GM23338 (cell line): ENCODE results near the gene IL17A. TPM values are rescaled to one million over a fixed set of nuclear protein-coding genes. Genes with fewer than 3 reads are reported as not detected.

Experiments used
- ATAC-seq: fragments of 200-7000 bp; cut with Tn5 transposase; 3 replicates; pipeline ENCODE4 v1.9.1; 2020
- DNase-seq: peaks from one replicate; pipeline ENCODE4 v3.0.0-alpha.2; 2015; ENCODE audit warnings: low spot score
- H2AFZ ChIP-seq: fragments of 200-600 bp; sonication (generic); 2 replicates; pipeline ENCODE4 v1.8.0; 2016; ENCODE audit warnings: antibody characterized with exemption, mild to moderate bottlenecking, moderate library complexity
- H3F3A ChIP-seq: fragments of 200-600 bp; sonication (generic); replicated peaks from 2 replicates; pipeline ENCODE4 v1.8.0; 2017; ENCODE audit warnings: antibody characterized with exemption, mixed run types, low read depth
- H3K27ac ChIP-seq: fragments of 200-600 bp; sonication (generic); 2 replicates; pipeline ENCODE4 v1.6.1; 2016; ENCODE audit warnings: low read depth
- H3K27me3 ChIP-seq: fragments of 200-600 bp; sonication (generic); 2 replicates; pipeline ENCODE4 v1.8.0; 2016; ENCODE audit warnings: mild to moderate bottlenecking, mixed run types, moderate library complexity; ENCODE audit not compliant: insufficient read depth
- H3K36me3 ChIP-seq: fragments of 200-600 bp; sonication (generic); 2 replicates; pipeline ENCODE4 v1.8.0; 2016; ENCODE audit warnings: mild to moderate bottlenecking; ENCODE audit not compliant: insufficient read depth
- H3K4me1 ChIP-seq: fragments of 200-600 bp; sonication (generic); 2 replicates; pipeline ENCODE4 v1.8.0; 2016; ENCODE audit warnings: mild to moderate bottlenecking, moderate library complexity; ENCODE audit not compliant: insufficient read depth
- H3K4me2 ChIP-seq: fragments of 200-600 bp; sonication (generic); 2 replicates; pipeline ENCODE4 v1.7.1; 2017; ENCODE audit warnings: mixed run types
- H3K4me3 ChIP-seq: fragments of 200-600 bp; sonication (generic); 2 replicates; pipeline ENCODE4 v1.6.1; 2016; ENCODE audit warnings: mixed run types
- H3K79me2 ChIP-seq: fragments of 200-600 bp; sonication (generic); replicated peaks from 2 replicates; pipeline ENCODE4 v1.8.0; 2017; ENCODE audit warnings: mild to moderate bottlenecking; ENCODE audit not compliant: insufficient read depth
- H3K9me2 ChIP-seq: fragments of 200-600 bp; sonication (generic); 2 replicates; pipeline ENCODE4 v1.8.0; 2017; ENCODE audit not compliant: insufficient read depth
- H4K20me1 ChIP-seq: fragments of 200-600 bp; sonication (generic); replicated peaks from 2 replicates; pipeline ENCODE4 v1.8.0; 2017; ENCODE audit warnings: mild to moderate bottlenecking; ENCODE audit not compliant: insufficient read depth
- H3K27ac Mint-ChIP-seq: 2 replicates; pipeline ENCODE4 v1.8.0; 2020; ENCODE audit warnings: inconsistent platforms, mild to moderate bottlenecking, moderate library complexity, mixed read lengths
- H3K27me3 Mint-ChIP-seq: 3 replicates; pipeline ENCODE4 v1.8.0; 2022; ENCODE audit warnings: low read depth, mild to moderate bottlenecking, moderate library complexity, mixed read lengths, inconsistent platforms; ENCODE audit not compliant: insufficient read depth, poor library complexity
- H3K36me3 Mint-ChIP-seq: 3 replicates; pipeline ENCODE4 v1.8.0; 2021; ENCODE audit warnings: low read depth, mild to moderate bottlenecking, inconsistent platforms, moderate library complexity, mixed read lengths
- H3K4me1 Mint-ChIP-seq: 3 replicates; pipeline ENCODE4 v1.8.0; 2020; ENCODE audit warnings: mild to moderate bottlenecking, inconsistent platforms, mixed read lengths
- H3K4me3 Mint-ChIP-seq: 3 replicates; pipeline ENCODE4 v1.8.0; 2021; ENCODE audit warnings: moderate library complexity, mild to moderate bottlenecking, inconsistent platforms, mixed read lengths
- H3K9me3 Mint-ChIP-seq: 3 replicates; pipeline ENCODE4 v1.8.0; 2020; ENCODE audit warnings: moderate library complexity, mild to moderate bottlenecking, inconsistent platforms, mixed read lengths
- CREB1 ChIP-seq: fragments of 250-450 bp; sonication (Bioruptor Pico); IDR thresholded peaks from 2 replicates; pipeline ENCODE4 v1.5.0; 2020; ENCODE audit warnings: low read depth, mild to moderate bottlenecking, moderate library complexity
- EZH2phosphoT487 ChIP-seq: fragments of 200-600 bp; sonication (generic); IDR thresholded peaks from one replicate; pipeline ENCODE4 v1.8.1; 2018; ENCODE audit warnings: antibody characterized with exemption; ENCODE audit not compliant: unreplicated experiment
- JUNB ChIP-seq: IDR thresholded peaks from one replicate; pipeline ENCODE4 v1.6.1; 2016; ENCODE audit warnings: antibody characterized with exemption; ENCODE audit not compliant: unreplicated experiment
- NANOG ChIP-seq: IDR thresholded peaks from 2 replicates; pipeline ENCODE4 v1.6.1; 2016; ENCODE audit warnings: antibody characterized with exemption, borderline replicate concordance
- POLR2AphosphoS5 ChIP-seq: IDR thresholded peaks from 2 replicates; pipeline ENCODE4 v1.6.1; 2016; ENCODE audit warnings: antibody characterized with exemption, low read depth
- STAT1 ChIP-seq: IDR thresholded peaks from one replicate; pipeline ENCODE4 v1.6.1; 2016; ENCODE audit warnings: antibody characterized with exemption; ENCODE audit not compliant: unreplicated experiment
- ZNF331 ChIP-seq: fragments of 250-450 bp; sonication (Bioruptor Pico); IDR thresholded peaks from 2 replicates; pipeline ENCODE4 v1.5.0; 2020; ENCODE audit warnings: low read depth, mild to moderate bottlenecking, moderate library complexity
- polyA plus RNA-seq: library from polyadenylated mRNA; unstranded; fragments of >200 nt; fragmentation: Nextera tagmentation; extraction: Ambion mirVana; gene quantifications from 2 replicates; pipeline ENCODE4 v1.2.1, GENCODE V29; 2016
- total RNA-seq: library from RNA; depleted of rRNA; stranded (reverse); fragments of >200 nt; shearing (Covaris generic); gene quantifications from 2 replicates; pipeline ENCODE4 v1.2.3, GENCODE V29; 2014
- TF ChIP-seq, protein P1 (sequence below): IDR thresholded peaks from 2 replicates; pipeline ENCODE4 v1.6.1; 2016; ENCODE audit warnings: antibody characterized with exemption
- TF ChIP-seq, protein P2 (sequence below): fragments of 250-450 bp; sonication (Bioruptor Pico); IDR thresholded peaks from 2 replicates; pipeline ENCODE4 v1.5.0; 2020; ENCODE audit warnings: mild to moderate bottlenecking, moderate library complexity

IL17A gene
- total and polyA plus RNA-seq, 2 experiments from 2014 or later: not detected

DNA sequence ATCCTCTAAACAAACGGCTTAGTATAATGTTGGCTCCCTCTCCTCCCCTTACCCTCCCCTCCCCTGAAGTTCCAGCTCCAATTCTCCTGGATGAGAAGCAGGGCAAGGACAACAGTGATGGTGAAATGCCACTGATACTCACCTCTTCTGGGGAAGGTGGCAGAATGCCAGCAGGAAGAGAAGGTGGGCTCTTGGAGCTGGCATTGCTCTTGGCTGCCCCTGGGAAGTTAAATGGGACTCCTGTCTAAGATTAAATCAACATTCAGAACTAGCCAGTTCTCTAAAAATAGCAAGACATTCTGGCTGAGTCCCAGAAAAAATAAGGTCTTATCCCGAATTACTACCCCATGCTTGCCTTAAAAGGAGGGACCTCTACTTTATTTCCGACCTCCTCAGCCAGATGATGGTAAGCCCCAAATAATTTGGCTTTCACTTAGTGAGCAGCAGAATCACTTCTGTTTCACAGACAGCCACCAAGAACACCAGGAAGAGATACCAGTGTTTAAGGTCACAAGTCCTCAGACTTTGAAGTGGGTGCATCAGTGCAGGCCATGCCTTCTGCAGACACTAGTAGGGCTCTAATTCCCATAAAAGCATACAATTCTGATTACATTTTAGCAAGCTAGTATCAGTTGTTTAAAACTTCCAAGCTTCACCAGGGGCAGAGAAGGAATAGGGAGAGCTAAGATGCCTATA is 46.0 kb upstream of the IL17A start:
- H3K9me3 Mint-ChIP-seq: no peaks in the 10 kb centered on the region
- no peaks in the 10 kb centered on the region for H3K79me2 ChIP-seq

More for the DNA sequence above, 46.0 kb upstream of the IL17A start:
- H3K27me3 ChIP-seq: no peaks in the 10 kb centered on the region
- Mint-ChIP-seq H3K4me3 (no peak overlapping the region), H3K27ac (no peak overlapping the region), H3K36me3 (no peaks in the 10 kb centered on the region), H3K4me1 (peaks cover 22% of the 10 kb centered on the region), H3K27me3 (peaks cover 4% of the 10 kb centered on the region)
- H3F3A ChIP-seq: no peaks in the 10 kb centered on the region
- DNase-seq (no peak), ATAC-seq (no peak)
- no peak overlapping the region for H3K4me3 ChIP-seq
- no peaks in the 10 kb centered on the region for H3K36me3 ChIP-seq
- no peak overlapping the region for H3K4me2 ChIP-seq
- H4K20me1 ChIP-seq: no peaks in the 10 kb centered on the region
- H3K9me2 ChIP-seq: no peaks in the 10 kb centered on the region; the same call in 1 of the 2 replicates
- peaks cover 11% of the 10 kb centered on the region for H3K4me1 ChIP-seq
- TF ChIP-seq, protein P1, sequence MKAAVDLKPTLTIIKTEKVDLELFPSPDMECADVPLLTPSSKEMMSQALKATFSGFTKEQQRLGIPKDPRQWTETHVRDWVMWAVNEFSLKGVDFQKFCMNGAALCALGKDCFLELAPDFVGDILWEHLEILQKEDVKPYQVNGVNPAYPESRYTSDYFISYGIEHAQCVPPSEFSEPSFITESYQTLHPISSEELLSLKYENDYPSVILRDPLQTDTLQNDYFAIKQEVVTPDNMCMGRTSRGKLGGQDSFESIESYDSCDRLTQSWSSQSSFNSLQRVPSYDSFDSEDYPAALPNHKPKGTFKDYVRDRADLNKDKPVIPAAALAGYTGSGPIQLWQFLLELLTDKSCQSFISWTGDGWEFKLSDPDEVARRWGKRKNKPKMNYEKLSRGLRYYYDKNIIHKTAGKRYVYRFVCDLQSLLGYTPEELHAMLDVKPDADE: no peak
- TF ChIP-seq EZH2phosphoT487 (no peak), JUNB (no peak), POLR2AphosphoS5 (no peak), NANOG (no peak), CREB1 (CRISPR knock-in tag) (no peak), STAT1 (no peak), ZNF331 (no peak)
- TF ChIP-seq, protein P2, sequence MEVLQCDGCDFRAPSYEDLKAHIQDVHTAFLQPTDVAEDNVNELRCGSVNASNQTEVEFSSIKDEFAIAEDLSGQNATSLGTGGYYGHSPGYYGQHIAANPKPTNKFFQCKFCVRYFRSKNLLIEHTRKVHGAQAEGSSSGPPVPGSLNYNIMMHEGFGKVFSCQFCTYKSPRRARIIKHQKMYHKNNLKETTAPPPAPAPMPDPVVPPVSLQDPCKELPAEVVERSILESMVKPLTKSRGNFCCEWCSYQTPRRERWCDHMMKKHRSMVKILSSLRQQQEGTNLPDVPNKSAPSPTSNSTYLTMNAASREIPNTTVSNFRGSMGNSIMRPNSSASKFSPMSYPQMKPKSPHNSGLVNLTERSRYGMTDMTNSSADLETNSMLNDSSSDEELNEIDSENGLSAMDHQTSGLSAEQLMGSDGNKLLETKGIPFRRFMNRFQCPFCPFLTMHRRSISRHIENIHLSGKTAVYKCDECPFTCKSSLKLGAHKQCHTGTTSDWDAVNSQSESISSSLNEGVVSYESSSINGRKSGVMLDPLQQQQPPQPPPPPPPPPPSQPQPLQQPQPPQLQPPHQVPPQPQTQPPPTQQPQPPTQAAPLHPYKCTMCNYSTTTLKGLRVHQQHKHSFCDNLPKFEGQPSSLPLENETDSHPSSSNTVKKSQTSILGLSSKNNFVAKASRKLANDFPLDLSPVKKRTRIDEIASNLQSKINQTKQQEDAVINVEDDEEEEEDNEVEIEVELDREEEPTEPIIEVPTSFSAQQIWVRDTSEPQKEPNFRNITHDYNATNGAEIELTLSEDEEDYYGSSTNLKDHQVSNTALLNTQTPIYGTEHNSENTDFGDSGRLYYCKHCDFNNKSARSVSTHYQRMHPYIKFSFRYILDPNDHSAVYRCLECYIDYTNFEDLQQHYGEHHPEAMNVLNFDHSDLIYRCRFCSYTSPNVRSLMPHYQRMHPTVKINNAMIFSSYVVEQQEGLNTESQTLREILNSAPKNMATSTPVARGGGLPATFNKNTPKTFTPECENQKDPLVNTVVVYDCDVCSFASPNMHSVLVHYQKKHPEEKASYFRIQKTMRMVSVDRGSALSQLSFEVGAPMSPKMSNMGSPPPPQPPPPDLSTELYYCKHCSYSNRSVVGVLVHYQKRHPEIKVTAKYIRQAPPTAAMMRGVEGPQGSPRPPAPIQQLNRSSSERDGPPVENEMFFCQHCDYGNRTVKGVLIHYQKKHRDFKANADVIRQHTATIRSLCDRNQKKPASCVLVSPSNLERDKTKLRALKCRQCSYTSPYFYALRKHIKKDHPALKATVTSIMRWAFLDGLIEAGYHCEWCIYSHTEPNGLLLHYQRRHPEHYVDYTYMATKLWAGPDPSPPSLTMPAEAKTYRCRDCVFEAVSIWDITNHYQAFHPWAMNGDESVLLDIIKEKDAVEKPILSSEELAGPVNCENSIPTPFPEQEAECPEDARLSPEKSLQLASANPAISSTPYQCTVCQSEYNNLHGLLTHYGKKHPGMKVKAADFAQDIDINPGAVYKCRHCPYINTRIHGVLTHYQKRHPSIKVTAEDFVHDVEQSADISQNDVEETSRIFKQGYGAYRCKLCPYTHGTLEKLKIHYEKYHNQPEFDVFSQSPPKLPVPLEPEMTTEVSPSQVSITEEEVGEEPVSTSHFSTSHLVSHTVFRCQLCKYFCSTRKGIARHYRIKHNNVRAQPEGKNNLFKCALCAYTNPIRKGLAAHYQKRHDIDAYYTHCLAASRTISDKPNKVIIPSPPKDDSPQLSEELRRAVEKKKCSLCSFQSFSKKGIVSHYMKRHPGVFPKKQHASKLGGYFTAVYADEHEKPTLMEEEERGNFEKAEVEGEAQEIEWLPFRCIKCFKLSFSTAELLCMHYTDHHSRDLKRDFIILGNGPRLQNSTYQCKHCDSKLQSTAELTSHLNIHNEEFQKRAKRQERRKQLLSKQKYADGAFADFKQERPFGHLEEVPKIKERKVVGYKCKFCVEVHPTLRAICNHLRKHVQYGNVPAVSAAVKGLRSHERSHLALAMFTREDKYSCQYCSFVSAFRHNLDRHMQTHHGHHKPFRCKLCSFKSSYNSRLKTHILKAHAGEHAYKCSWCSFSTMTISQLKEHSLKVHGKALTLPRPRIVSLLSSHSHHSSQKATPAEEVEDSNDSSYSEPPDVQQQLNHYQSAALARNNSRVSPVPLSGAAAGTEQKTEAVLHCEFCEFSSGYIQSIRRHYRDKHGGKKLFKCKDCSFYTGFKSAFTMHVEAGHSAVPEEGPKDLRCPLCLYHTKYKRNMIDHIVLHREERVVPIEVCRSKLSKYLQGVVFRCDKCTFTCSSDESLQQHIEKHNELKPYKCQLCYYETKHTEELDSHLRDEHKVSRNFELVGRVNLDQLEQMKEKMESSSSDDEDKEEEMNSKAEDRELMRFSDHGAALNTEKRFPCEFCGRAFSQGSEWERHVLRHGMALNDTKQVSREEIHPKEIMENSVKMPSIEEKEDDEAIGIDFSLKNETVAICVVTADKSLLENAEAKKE: no peak
- H2AFZ ChIP-seq: no peak overlapping the region
- no peak overlapping the region for H3K27ac ChIP-seq
